ENCODE data around the gene MVP. TPM values are rescaled to one million over a fixed set of nuclear protein-coding genes. Genes with fewer than 3 reads are reported as not detected.
A peak's percentile ranks its signal among the peaks of the same experiment; 100 is the strongest.

The MVP gene
- total RNA-seq, 1 donor from 2014 or later = 27.4 TPM

DNA sequence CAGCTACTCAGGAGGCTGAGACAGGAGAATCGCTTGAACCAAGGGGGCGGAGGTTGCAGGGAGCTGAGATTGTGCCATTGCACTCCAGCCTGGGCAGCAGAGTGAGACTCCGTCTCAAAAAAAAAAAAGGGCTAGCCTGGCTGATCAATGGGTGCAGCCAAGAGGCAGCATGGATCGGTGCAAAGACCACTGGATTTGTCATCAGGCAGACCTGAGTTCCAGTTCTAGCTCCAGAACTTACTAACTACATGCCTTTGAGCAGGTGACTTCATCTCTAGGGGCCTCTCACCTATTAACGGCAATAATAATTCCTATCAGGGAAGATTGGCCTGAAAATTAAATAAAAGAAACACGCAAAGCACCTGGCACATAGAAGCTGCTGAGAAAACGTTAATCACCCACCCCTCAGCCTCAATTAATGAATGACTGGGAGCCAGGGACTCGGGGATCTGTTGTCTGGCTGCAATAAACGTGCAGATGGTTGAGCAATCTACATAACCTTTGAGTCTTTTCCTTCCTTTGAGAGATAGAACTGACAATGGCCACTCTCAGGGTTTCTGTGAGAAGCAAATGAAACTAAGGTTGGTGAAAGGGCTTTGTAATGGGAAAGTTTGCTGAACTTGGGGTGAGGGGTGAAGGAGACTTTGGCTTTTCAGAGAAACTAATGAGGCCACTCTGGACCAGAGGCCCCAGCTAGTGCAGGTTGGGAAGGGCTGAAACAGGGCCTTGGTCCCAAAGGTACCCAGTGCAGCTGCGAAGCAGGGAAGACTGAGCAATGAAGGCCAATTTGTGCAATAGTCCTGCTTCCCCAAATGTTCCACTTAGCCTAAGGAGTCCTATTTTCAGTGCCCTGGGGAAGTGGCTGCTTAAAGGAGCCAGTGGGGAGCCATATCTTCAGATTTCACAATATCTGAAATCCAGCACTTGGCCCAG is 71.5 kb downstream of the MVP start:
- Mint-ChIP-seq H3K27me3 (peaks cover 4% of the 10 kb centered on the region), H3K36me3 (no peaks in the 10 kb centered on the region), H3K27ac (peak overlapping the region; percentile 41), H3K9me3 (no peaks in the 10 kb centered on the region), H3K4me3 (no peak overlapping the region), H3K4me1 (ENCODE audit: unreplicated experiment) (no peaks in the 10 kb centered on the region)
- TF ChIP-seq, protein P1, sequence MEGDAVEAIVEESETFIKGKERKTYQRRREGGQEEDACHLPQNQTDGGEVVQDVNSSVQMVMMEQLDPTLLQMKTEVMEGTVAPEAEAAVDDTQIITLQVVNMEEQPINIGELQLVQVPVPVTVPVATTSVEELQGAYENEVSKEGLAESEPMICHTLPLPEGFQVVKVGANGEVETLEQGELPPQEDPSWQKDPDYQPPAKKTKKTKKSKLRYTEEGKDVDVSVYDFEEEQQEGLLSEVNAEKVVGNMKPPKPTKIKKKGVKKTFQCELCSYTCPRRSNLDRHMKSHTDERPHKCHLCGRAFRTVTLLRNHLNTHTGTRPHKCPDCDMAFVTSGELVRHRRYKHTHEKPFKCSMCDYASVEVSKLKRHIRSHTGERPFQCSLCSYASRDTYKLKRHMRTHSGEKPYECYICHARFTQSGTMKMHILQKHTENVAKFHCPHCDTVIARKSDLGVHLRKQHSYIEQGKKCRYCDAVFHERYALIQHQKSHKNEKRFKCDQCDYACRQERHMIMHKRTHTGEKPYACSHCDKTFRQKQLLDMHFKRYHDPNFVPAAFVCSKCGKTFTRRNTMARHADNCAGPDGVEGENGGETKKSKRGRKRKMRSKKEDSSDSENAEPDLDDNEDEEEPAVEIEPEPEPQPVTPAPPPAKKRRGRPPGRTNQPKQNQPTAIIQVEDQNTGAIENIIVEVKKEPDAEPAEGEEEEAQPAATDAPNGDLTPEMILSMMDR (conservative IDR thresholded peaks at IDR 0.05) = no peak
- no peak for DNase-seq (ENCODE audit: extremely low spot score, unreplicated experiment)

DNA sequence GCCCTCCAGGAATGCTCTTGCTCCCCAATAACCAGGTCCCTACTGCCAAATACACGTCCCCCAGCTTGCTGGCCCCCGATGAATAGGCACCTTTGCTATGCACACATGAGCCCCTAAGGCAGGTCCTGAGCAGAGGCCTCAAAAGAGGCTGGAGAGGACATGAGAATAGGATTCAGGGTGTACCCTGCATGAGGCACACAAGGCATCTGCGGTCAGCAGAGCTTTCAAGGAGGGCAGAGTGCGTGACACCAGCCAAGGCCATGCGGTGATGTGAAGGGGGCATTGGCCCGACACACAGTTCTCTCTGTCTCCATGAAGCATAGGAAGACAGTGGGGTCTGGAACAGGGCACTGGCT is 72.2 kb downstream of the MVP start:
- no peaks in the 10 kb centered on the region for H3K9me3 Mint-ChIP-seq
- DNase-seq (ENCODE audit: extremely low spot score, unreplicated experiment) = no peak
- no peaks in the 10 kb centered on the region for H3K36me3 Mint-ChIP-seq
- H3K27me3 Mint-ChIP-seq = peaks cover 8% of the 10 kb centered on the region
- TF ChIP-seq, protein P1 (conservative IDR thresholded peaks at IDR 0.05) = no peak
- H3K4me1 Mint-ChIP-seq (ENCODE audit: unreplicated experiment) = no peaks in the 10 kb centered on the region
- no peak overlapping the region for H3K4me3 Mint-ChIP-seq
- H3K27ac Mint-ChIP-seq = no peak overlapping the region

DNA sequence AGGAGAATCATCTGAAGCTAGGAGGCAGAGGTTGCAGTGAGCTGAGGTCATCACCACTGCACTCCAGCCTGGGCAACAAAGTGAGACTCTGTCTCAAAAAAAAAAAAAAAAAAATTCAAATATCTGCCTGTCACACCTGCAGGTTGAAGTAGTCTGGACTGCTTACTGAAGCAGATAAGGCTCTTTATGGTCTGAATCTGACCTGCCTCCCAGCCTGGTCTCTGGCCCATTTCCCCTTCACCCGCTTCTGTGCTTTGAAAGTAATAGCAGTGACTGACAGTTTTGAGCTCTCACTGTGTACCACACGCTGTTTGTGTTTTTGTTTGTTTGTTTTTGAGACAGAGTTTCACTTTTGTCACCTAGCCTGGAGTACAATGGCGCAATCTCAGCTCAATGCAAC is 73.3 kb downstream of the MVP start:
- DNase-seq (ENCODE audit: extremely low spot score, unreplicated experiment) = no peak

DNA sequence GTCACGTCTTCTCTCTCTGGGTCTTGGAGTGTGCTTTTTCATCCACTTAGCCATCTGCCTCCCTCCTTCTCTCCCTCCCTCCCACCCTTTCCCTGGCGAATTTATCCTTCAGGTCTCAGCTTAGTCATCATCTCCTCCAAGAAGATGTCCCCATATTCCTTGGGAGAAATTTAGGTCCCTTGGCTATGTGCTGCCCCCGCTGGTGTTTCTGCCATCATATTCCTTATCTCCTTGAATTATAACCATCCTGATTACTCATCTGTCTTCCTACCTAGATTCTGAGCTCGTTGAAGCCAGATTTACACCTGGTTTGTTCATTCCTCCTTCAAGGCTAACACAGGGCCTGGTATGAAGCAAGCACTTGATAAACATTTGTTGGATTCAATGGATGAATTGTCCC is 74.1 kb downstream of the MVP start:
- DNase-seq (ENCODE audit: extremely low spot score, unreplicated experiment) = no peak
- H3K36me3 Mint-ChIP-seq = no peaks in the 10 kb centered on the region
- peaks cover 6% of the 10 kb centered on the region for H3K4me1 Mint-ChIP-seq (ENCODE audit: unreplicated experiment)
- H3K4me3 Mint-ChIP-seq = no peak overlapping the region
- TF ChIP-seq, protein P1 (conservative IDR thresholded peaks at IDR 0.05) = no peak
- no peak overlapping the region for H3K27ac Mint-ChIP-seq
- H3K27me3 Mint-ChIP-seq = peaks cover 24% of the 10 kb centered on the region
- H3K9me3 Mint-ChIP-seq = no peaks in the 10 kb centered on the region

More for the DNA sequence above, 73.3 kb downstream of the MVP start:
- Mint-ChIP-seq H3K27ac (no peak overlapping the region), H3K4me3 (no peak overlapping the region), H3K9me3 (no peaks in the 10 kb centered on the region), H3K36me3 (no peaks in the 10 kb centered on the region), H3K4me1 (ENCODE audit: unreplicated experiment) (peaks cover 4% of the 10 kb centered on the region), H3K27me3 (peaks cover 19% of the 10 kb centered on the region)
- TF ChIP-seq, protein P1 (conservative IDR thresholded peaks at IDR 0.05) = no peak

DNA sequence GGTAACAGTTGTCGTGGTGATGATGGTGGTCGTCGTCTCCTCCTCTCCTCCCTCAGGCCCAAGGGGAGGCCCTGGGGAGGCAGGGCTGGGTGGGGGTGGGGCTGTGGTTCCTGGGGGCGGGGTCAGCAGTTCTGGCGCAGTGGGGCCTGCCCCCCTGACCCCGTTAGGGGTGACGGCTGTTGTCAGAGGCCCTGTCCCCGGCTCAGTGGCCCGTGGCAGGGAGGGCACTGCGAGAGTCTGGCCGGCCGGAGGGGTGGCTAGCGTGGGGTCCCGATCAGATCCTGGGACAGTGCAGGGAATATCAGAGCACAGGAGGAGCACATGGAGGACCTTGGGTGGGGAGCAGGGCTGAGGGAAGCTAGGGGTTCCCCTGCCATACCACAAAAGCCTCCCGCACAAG is 76.6 kb downstream of the MVP start:
- Mint-ChIP-seq H3K36me3 (no peaks in the 10 kb centered on the region), H3K4me3 (no peak overlapping the region), H3K27ac (no peak overlapping the region), H3K9me3 (no peaks in the 10 kb centered on the region), H3K27me3 (peaks cover 32% of the 10 kb centered on the region), H3K4me1 (ENCODE audit: unreplicated experiment) (peaks cover 6% of the 10 kb centered on the region)
- TF ChIP-seq, protein P1 (conservative IDR thresholded peaks at IDR 0.05) = no peak
- no peak for DNase-seq (ENCODE audit: extremely low spot score, unreplicated experiment)

Data from type B pancreatic cell (in vitro differentiated cells).